GM12878 (cell line): ENCODE data around the gene NXNL1. TPM values are rescaled to one million over a fixed set of nuclear protein-coding genes. Genes with fewer than 3 reads are reported as not detected.

Experiments used
- ATAC-seq: fragments of 200-7000 bp; cut with Tn5 transposase; 3 replicates; pipeline ENCODE4 v1.9.1; 2020; ENCODE audit warnings: mild to moderate bottlenecking, moderate library complexity
- BruUV-seq: library from RNA; stranded (reverse); fragments of 400-500 nt; replicated peaks from 2 replicates; lab custom pipeline; 2021; lab: Mats Ljungman, UMichigan
- CTCF ChIA-PET: fragments of 300-600 bp; sonication (Branson Sonifier 250); formaldehyde crosslinking; extraction: SDS; loops from one replicate; lab custom pipeline; 2021; ENCODE audit warnings: inconsistent platforms; lab: Yijun Ruan, JAX
- POLR2A ChIA-PET: fragments of 350-600 bp; formaldehyde crosslinking; extraction: SDS; loops from one replicate; lab custom pipeline; 2021; ENCODE audit warnings: inconsistent platforms; lab: Charles Lee
- RAD21 ChIA-PET: fragments of 300-600 bp; sonication (Branson Sonifier 250); formaldehyde crosslinking; loops from one replicate; lab custom pipeline; 2023; ENCODE audit warnings: antibody characterized with exemption; ENCODE audit not compliant: unreplicated experiment; lab: Charles Lee
- SMC1A ChIA-PET: fragments of 300-600 bp; sonication (Branson Sonifier 250); formaldehyde crosslinking; loops from one replicate; lab custom pipeline; 2023; ENCODE audit not compliant: unreplicated experiment, uncharacterized antibody; lab: Charles Lee
- DNase-seq: peaks from one replicate; pipeline ENCODE4 v3.0.0-alpha.2; 2011; ENCODE audit warnings: low read depth, low spot score
- FAIRE-seq: peaks from 3 replicates; lab custom pipeline; 2011; peaks lifted over from hg19 to GRCh38; lab: Jason Lieb, UNC
- H2AFZ ChIP-seq: 2 replicates; pipeline ENCODE4 v1.6.0; 2011; ENCODE audit warnings: low read depth, low read length, control low read depth; ENCODE audit not compliant: control insufficient read depth
- H3K27ac ChIP-seq: 2 replicates; pipeline ENCODE4 v1.5.1; 2011; ENCODE audit warnings: control low read depth; ENCODE audit not compliant: control insufficient read depth, insufficient read depth
- H3K27me3 ChIP-seq, 2 experiments: replicated peaks in 1 of 2; 2 replicates each; pipeline versions ENCODE4 v1.6.0 to v1.6.1; 2011; ENCODE audit warnings: low read length in 1 of 2; ENCODE audit not compliant: control insufficient read depth in 2 of 2, insufficient read depth in 2 of 2
- H3K36me3 ChIP-seq, 2 experiments: 2 replicates each; pipeline ENCODE4 v1.5.1; 2011; ENCODE audit warnings: low read length in 1 of 2; ENCODE audit not compliant: control insufficient read depth in 2 of 2, insufficient read depth in 2 of 2
- H3K4me1 ChIP-seq: 2 replicates; pipeline ENCODE4 v1.6.1; 2011; ENCODE audit warnings: mild to moderate bottlenecking, low read length, moderate library complexity, mixed read lengths; ENCODE audit not compliant: control insufficient read depth, insufficient read depth
- H3K4me2 ChIP-seq: 2 replicates; pipeline ENCODE4 v1.6.0; 2011; ENCODE audit warnings: control low read depth; ENCODE audit not compliant: control insufficient read depth, insufficient read depth
- H3K4me3 ChIP-seq: fragments of 200-600 bp; sonication (generic); 2 replicates; pipeline ENCODE4 v1.5.1; 2016
- H3K79me2 ChIP-seq: 2 replicates; pipeline ENCODE4 v1.6.0; 2011; ENCODE audit warnings: low read length; ENCODE audit not compliant: control insufficient read depth, insufficient read depth
- H3K9ac ChIP-seq: 2 replicates; pipeline ENCODE4 v1.8.0; 2011; ENCODE audit warnings: low read length, control low read depth, mixed read lengths; ENCODE audit not compliant: control insufficient read depth, insufficient read depth
- H3K9me3 ChIP-seq: replicated peaks from 3 replicates; pipeline ENCODE4 v1.5.1; 2011; ENCODE audit warnings: mild to moderate bottlenecking, low read length; ENCODE audit not compliant: control insufficient read depth, insufficient read depth
- H4K20me1 ChIP-seq: 2 replicates; pipeline ENCODE4 v1.6.0; 2011; ENCODE audit not compliant: control insufficient read depth, insufficient read depth
- ETV6 ChIP-seq, 2 experiments: fragments of 450-650 bp in 1 of 2; IDR thresholded peaks in 1 of 2; conservative IDR thresholded peaks in 1 of 2; 2 replicates each; pipeline ENCODE4 v1.6.1; 2014; ENCODE audit warnings: antibody characterized with exemption in 1 of 2, borderline replicate concordance in 1 of 2, low read depth in 1 of 2, mild to moderate bottlenecking in 1 of 2, moderate library complexity in 1 of 2
- GABPA ChIP-seq: IDR thresholded peaks from 2 replicates; pipeline ENCODE4 v1.6.1; 2014; ENCODE audit warnings: antibody characterized with exemption, low read depth, mild to moderate bottlenecking, inconsistent platforms
- RAD51 ChIP-seq: fragments of 450-650 bp; IDR thresholded peaks from 2 replicates; pipeline ENCODE4 v1.6.1; 2016; ENCODE audit warnings: moderate library complexity, mild to moderate bottlenecking, inconsistent platforms
- SMARCA5 ChIP-seq: fragments of 450-650 bp; IDR thresholded peaks from 2 replicates; pipeline ENCODE4 v1.6.1; 2017; ENCODE audit warnings: mild to moderate bottlenecking
- ZNF24 ChIP-seq: fragments of 450-650 bp; IDR thresholded peaks from 2 replicates; pipeline ENCODE4 v1.6.1; 2017; ENCODE audit warnings: antibody characterized with exemption, mild to moderate bottlenecking
- ZNF592 ChIP-seq: fragments of 450-650 bp; IDR thresholded peaks from 2 replicates; pipeline ENCODE4 v1.6.1; 2017; ENCODE audit warnings: mild to moderate bottlenecking, moderate library complexity
- WGBS: methylation state at CpG from one replicate; pipeline ENCODE4 v1.1.6; 2016; ENCODE audit warnings: low lambda C conversion rate; ENCODE audit not compliant: insufficient replicate concordance, insufficient coverage; ENCODE audit errors: missing lambda C conversion rate; 5-methylcytosine and 5-hydroxymethylcytosine counted together
- in situ Hi-C: fragments of 300-500 bp; cut with MboI; formaldehyde crosslinking; loops from 9 replicates; pipeline ENCODE4 v1.14.3; 2018; ENCODE audit warnings: mixed read lengths
- intact Hi-C: fragments of 100-400 bp; cut with micrococcal nuclease; formaldehyde crosslinking; loops from one replicate; pipeline ENCODE4 v1.14.2; 2022; ENCODE audit not compliant: unreplicated experiment
- polyA plus RNA-seq, 11 experiments: library from polyadenylated mRNA; depleted of rRNA in 4 of 11; unstranded in 6 of 11; stranded (reverse) in 5 of 11; fragments of >200 nt; fragmentation: Nextera tagmentation in 4 of 11; fragmentation: Illumina TruSeq in 1 of 11; extraction: Ambion mirVana in 4 of 11; extraction: Trizol in 1 of 11; gene quantifications; 1 replicate in 1 of 11; 2 replicates in 10 of 11; pipeline versions ENCODE4 v1.2.1 to v1.2.3, GENCODE V29; 2011 to 2016; ENCODE audit warnings: inconsistent platforms in 2 of 11, missing spikeins in 2 of 11, low read depth in 1 of 11
- total RNA-seq, 4 experiments: library from RNA; depleted of rRNA in 3 of 4; stranded (reverse); fragments of >200 nt in 3 of 4; fragmentation: Illumina TruSeq in 1 of 4; extraction: Trizol in 1 of 4; gene quantifications; 2 replicates each; pipeline versions ENCODE4 v1.2.1 to v1.2.3, GENCODE V29; 2013 to 2021
- TF ChIP-seq, protein P1 (sequence below): fragments of 450-650 bp; IDR thresholded peaks from 2 replicates; pipeline ENCODE4 v1.6.1; 2017; ENCODE audit warnings: borderline replicate concordance

NXNL1 gene
- total and polyA plus RNA-seq, 10 of the 15 experiments (the other 5 are each of a cell fraction or from before 2014, with no cell fraction given) = not detected

DNA sequence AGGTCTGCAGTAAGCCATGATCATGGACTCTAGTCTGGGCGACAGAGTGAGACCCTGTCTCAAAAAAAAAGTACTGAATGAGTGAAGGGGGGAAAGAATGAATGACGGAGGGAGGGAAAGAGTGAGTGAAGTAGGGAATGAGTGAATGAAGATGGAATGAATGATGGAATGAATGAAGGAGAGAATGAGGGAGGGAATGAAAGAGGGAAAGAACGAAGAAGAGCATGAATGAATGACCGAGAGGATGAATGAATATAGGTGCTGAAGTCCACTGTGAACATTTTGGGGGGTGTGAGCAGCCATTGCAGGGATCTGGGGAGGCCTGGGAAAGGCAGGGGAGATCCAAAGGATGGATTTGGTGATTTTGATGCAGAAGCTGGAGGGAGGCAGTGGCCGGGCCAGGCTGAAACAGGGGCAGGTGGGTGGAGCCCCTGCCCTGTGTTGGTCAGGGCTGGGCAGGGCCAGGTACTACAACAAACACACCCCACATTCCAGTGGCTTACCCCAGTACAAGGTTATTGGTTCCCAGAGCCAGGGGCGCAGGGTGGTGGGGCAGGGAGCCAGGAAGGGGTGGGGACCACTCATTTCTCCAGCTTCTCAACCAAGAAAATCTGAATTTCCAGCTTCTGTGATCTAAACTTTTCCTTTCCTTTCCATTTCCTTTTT, 23.9 kb upstream of the NXNL1 start:
- intact Hi-C loops (no loop called here), in situ Hi-C loops (no loop called here)
- Histone ChIP-seq H3K79me2 (no peaks in the 10 kb centered on the region), H3K4me3 (no peak overlapping the region), H3K27me3 (no peaks in the 10 kb centered on the region), H3K9me3 (no peaks in the 10 kb centered on the region), H3K4me1 (peaks cover 6% of the 10 kb centered on the region), H4K20me1 (no peaks in the 10 kb centered on the region), H2AFZ (no peak overlapping the region), H3K9ac (no peak overlapping the region), H3K36me3 (no peaks in the 10 kb centered on the region), H3K27ac (no peak overlapping the region), H3K4me2 (no peak overlapping the region)
- RAD21 ChIA-PET = no interaction called here
- POLR2A ChIA-PET = interaction anchor here (0.6 kb wide), 1 partner anchor 7 kb away, joined by 5 read pairs; no protein-coding TSS in a partner anchor
- WGBS = 49% methylated on average over 6 of the region's 6 CpGs
- no TSS peak for BruUV-seq
- ATAC-seq (no peak), FAIRE-seq (no peak), DNase-seq (no peak)
- CTCF ChIA-PET = no interaction called here
- TF ChIP-seq GABPA = no peak
- peak; percentile 79; the same call in 1 of the 2 replicates for TF ChIP-seq ZNF24
- no peak for TF ChIP-seq SMARCA5
- SMC1A ChIA-PET = no interaction called here

DNA sequence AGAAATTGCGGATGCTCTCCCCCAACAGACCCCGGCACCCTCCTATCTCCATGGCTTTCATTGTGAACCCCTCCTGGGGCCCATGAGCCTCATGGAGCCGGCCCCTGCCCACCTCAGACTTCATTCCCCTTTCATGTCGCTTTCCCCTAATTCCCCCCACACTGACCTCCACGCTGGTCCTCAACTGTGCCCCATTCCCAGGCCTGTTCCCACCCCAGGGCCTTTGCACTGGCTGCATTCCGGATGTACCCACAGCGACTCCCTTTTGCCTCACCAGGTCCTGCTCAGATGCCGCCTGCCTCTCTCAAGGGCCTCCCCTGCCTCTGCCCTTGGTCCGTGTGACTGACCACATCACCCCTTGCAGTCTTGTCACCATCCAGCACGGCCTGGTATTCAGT, 22.9 kb upstream of the NXNL1 start:
- ChIA-PET RAD21 (no interaction called here), CTCF (interaction anchor here (0.9 to 1.2 kb wide), 2 partner anchors 13 to 98 kb away, joined by 3 to 5 read pairs; no protein-coding TSS in a partner anchor), SMC1A (no interaction called here), POLR2A (no interaction called here)
- 54% methylated on average over 10 of the region's 10 CpGs for WGBS
- BruUV-seq = no TSS peak
- intact Hi-C loops (no loop called here), in situ Hi-C loops (no loop called here)
- DNase-seq = no peak
- Histone ChIP-seq H3K27me3 (no peaks in the 10 kb centered on the region), H3K4me2 (no peak overlapping the region), H3K9ac (no peak overlapping the region), H3K9me3 (no peaks in the 10 kb centered on the region), H2AFZ (no peak overlapping the region), H3K79me2 (no peaks in the 10 kb centered on the region), H3K27ac (no peak overlapping the region), H4K20me1 (no peaks in the 10 kb centered on the region), H3K4me3 (no peak overlapping the region), H3K4me1 (peaks cover 3% of the 10 kb centered on the region), H3K36me3 (no peaks in the 10 kb centered on the region)
- FAIRE-seq = no peak
- no peak for ATAC-seq
- TF ChIP-seq ETV6 (conservative IDR thresholded peaks at IDR 0.05 in 1 of 2, IDR thresholded peaks at IDR 0.05 in 1 of 2; ENCODE audit: borderline replicate concordance in 1 of 2, low read depth in 1 of 2) = no peak
- TF ChIP-seq ZNF592 = no peak
- TF ChIP-seq RAD51 = no peak
- TF ChIP-seq, protein P1, sequence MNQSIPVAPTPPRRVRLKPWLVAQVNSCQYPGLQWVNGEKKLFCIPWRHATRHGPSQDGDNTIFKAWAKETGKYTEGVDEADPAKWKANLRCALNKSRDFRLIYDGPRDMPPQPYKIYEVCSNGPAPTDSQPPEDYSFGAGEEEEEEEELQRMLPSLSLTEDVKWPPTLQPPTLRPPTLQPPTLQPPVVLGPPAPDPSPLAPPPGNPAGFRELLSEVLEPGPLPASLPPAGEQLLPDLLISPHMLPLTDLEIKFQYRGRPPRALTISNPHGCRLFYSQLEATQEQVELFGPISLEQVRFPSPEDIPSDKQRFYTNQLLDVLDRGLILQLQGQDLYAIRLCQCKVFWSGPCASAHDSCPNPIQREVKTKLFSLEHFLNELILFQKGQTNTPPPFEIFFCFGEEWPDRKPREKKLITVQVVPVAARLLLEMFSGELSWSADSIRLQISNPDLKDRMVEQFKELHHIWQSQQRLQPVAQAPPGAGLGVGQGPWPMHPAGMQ = no peak
